ENCODE measurements around the gene KIRREL1.

The KIRREL1 gene

DNA sequence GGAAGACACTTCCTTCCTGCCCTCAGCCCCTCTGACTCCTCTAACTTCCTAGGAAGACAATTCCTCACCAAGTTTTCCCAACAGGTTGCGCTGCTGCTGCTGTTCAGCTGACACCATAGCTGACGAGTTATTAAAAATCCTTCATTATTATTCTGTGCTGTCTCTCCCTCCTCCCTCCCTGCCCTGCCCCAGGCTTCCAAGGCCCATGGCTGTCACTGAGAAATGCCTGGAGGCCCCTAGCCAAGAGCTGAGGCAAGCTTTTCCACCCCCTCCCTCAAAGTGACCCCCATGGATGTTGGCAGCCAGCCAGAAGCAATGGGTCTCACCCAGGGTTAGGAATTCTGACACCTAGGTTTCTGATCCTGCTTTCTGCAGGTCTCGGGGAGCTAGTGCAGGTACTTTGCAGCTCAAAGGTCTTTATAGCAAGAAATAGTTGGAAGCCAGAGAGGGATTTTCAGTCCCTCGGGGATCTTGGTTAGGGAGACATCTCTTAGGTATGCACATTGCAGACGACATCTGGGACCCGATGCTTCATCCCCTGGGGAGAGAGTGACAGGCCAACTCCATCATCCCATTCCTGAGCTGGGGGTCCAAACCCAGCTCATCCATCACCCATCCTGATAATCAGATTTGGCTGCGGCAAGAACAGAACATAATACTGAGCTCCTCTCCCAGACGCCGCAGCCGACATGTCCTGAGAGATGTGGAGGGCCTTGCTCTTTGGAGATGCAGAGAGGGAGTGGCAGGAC, 65.0 kb downstream of the KIRREL1 start:
- H2BK12ac ChIP-seq (ENCODE audit: low read length in 2 of 2) = no peak overlapping the region
- no peak overlapping the region for H3K14ac ChIP-seq (ENCODE audit: low read length in 2 of 2)
- H3K9me3 ChIP-seq (ENCODE audit: control insufficient read depth, low read length) = no peaks in the 10 kb centered on the region
- no peak overlapping the region for H4K91ac ChIP-seq (ENCODE audit: low read length)
- no peak for DNase-seq
- peaks cover 58 to 70% of the 10 kb centered on the region in 2 experiments for H3K36me3 ChIP-seq (ENCODE audit: control insufficient read depth in 1 of 2, insufficient read depth in 2 of 2, low read depth in 1 of 2, low read length in 2 of 2)
- H2BK5ac ChIP-seq (ENCODE audit: low read depth, low read length, poor library complexity, severe bottlenecking) = no peak overlapping the region
- H3K4me2 ChIP-seq (ENCODE audit: low read length, poor library complexity, severe bottlenecking) = no peak overlapping the region
- H2BK120ac ChIP-seq (ENCODE audit: low read depth, low read length) = no peak overlapping the region
- no peak overlapping the region for H3K18ac ChIP-seq (ENCODE audit: low read depth in 1 of 2, low read length in 2 of 2)
- no peak overlapping the region for H2BK15ac ChIP-seq (ENCODE audit: low read depth, poor library complexity, severe bottlenecking)
- H3K4me1 ChIP-seq (ENCODE audit: control insufficient read depth, insufficient read depth, low read depth, low read length) = peaks cover 55% of the 10 kb centered on the region
- 91% methylated on average over 9 of the region's 10 CpGs for WGBS
- no peak overlapping the region for H3K4ac ChIP-seq (ENCODE audit: low read depth in 1 of 2, low read length in 2 of 2)
- no peak overlapping the region for H2AK5ac ChIP-seq (ENCODE audit: low read length, severe bottlenecking)
- peak overlapping the region; percentile 5 for H3K27ac ChIP-seq (ENCODE audit: low read length, poor library complexity, severe bottlenecking)
- H2AFZ ChIP-seq (ENCODE audit: low read depth, low read length) = no peak overlapping the region
- H3K27me3 ChIP-seq (ENCODE audit: control insufficient read depth in 1 of 2, insufficient read depth in 1 of 2, low read length in 2 of 2) = no peaks in the 10 kb centered on the region
- no peak overlapping the region for H3K9ac ChIP-seq (ENCODE audit: low read length)
- no peak overlapping the region for H3K4me3 ChIP-seq (ENCODE audit: insufficient read depth in 1 of 2, low read depth in 1 of 2, low read length in 2 of 2)
- H4K8ac ChIP-seq (ENCODE audit: low read length) = no peak overlapping the region
- H3K79me1 ChIP-seq (replicated peaks; ENCODE audit: low read length, poor library complexity, severe bottlenecking) = no peaks in the 10 kb centered on the region
- peak overlapping the region in 1 of 2 experiments; percentile 43 for H3K23ac ChIP-seq (ENCODE audit: low read length in 2 of 2)

DNA sequence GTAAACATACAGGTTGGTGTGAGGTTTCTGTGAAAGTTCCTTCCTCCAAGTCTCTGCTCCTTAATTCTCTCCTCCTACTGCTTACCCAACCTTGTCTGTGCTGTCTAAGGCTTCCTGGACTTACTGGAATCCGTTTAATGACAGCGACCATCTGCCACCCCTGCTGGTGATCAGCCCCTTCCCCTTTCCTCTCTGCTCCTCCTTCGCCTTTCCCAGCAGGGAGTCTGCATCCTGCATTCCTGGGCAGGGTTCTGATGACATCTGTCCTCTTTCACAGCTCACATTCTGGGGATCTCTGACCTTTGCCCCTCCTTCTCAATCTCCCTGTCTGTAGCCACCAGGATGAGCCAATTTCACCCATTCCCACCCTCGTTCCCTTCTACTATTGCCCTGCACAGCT, 66.5 kb downstream of the KIRREL1 start:
- Histone ChIP-seq H3K27me3 (ENCODE audit: control insufficient read depth in 1 of 2, insufficient read depth in 1 of 2, low read length in 2 of 2) (no peaks in the 10 kb centered on the region), H2BK5ac (ENCODE audit: low read depth, low read length, poor library complexity, severe bottlenecking) (no peak overlapping the region), H3K4ac (ENCODE audit: low read depth in 1 of 2, low read length in 2 of 2) (no peak overlapping the region), H3K4me2 (ENCODE audit: low read length, poor library complexity, severe bottlenecking) (no peak overlapping the region), H3K18ac (ENCODE audit: low read depth in 1 of 2, low read length in 2 of 2) (peak overlapping the region in 1 of 2 experiments; percentile 0), H3K4me1 (ENCODE audit: control insufficient read depth, insufficient read depth, low read depth, low read length) (peaks cover 52% of the 10 kb centered on the region), H2AFZ (ENCODE audit: low read depth, low read length) (no peak overlapping the region), H3K36me3 (ENCODE audit: control insufficient read depth in 1 of 2, insufficient read depth in 2 of 2, low read depth in 1 of 2, low read length in 2 of 2) (peaks cover 60 to 66% of the 10 kb centered on the region in 2 experiments), H3K4me3 (ENCODE audit: insufficient read depth in 1 of 2, low read depth in 1 of 2, low read length in 2 of 2) (no peak overlapping the region), H2BK120ac (ENCODE audit: low read depth, low read length) (no peak overlapping the region), H3K14ac (ENCODE audit: low read length in 2 of 2) (no peak overlapping the region), H3K23ac (ENCODE audit: low read length in 2 of 2) (no peak overlapping the region), H3K9me3 (ENCODE audit: control insufficient read depth, low read length) (no peaks in the 10 kb centered on the region), H4K8ac (ENCODE audit: low read length) (no peak overlapping the region), H3K9ac (ENCODE audit: low read length) (no peak overlapping the region), H3K27ac (ENCODE audit: low read length, poor library complexity, severe bottlenecking) (peak overlapping the region; percentile 3), H3K79me1 (replicated peaks; ENCODE audit: low read length, poor library complexity, severe bottlenecking) (no peaks in the 10 kb centered on the region), H2BK12ac (ENCODE audit: low read length in 2 of 2) (no peak overlapping the region), H4K91ac (ENCODE audit: low read length) (no peak overlapping the region), H2BK15ac (ENCODE audit: low read depth, poor library complexity, severe bottlenecking) (no peak overlapping the region), H2AK5ac (ENCODE audit: low read length, severe bottlenecking) (no peak overlapping the region)
- DNase-seq = no peak
- WGBS = 24% methylated on average over 4 of the region's 4 CpGs

DNA sequence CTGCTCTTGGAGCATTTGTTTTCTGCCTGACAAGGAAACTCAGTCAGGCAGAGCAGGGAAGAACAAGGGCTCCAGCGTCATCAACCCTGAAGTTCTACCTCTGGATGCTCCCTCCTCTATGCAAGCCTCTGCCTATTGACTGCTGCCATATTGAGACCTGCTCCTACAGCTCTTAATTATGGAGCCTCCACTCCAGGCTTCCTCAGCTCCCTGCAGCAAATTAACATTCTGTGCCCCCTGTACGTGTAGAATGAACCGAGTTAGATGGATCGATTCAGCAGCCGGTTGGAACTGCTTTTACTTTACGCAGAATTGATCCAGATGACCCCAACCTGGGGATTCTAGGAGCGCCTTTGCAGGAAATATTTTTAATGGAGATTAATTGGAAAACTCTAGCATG, 68.7 kb downstream of the KIRREL1 start:
- H2AFZ ChIP-seq (ENCODE audit: low read depth, low read length) = no peak overlapping the region
- H3K4me3 ChIP-seq (ENCODE audit: insufficient read depth in 1 of 2, low read depth in 1 of 2, low read length in 2 of 2) = no peak overlapping the region
- no peak overlapping the region for H2AK5ac ChIP-seq (ENCODE audit: low read length, severe bottlenecking)
- no peak overlapping the region for H2BK12ac ChIP-seq (ENCODE audit: low read length in 2 of 2)
- no peak overlapping the region for H4K8ac ChIP-seq (ENCODE audit: low read length)
- no peaks in the 10 kb centered on the region for H3K79me1 ChIP-seq (replicated peaks; ENCODE audit: low read length, poor library complexity, severe bottlenecking)
- H3K4me1 ChIP-seq (ENCODE audit: control insufficient read depth, insufficient read depth, low read depth, low read length) = peaks cover 50% of the 10 kb centered on the region
- no peak overlapping the region for H2BK15ac ChIP-seq (ENCODE audit: low read depth, poor library complexity, severe bottlenecking)
- H4K91ac ChIP-seq (ENCODE audit: low read length) = no peak overlapping the region
- no peak overlapping the region for H3K18ac ChIP-seq (ENCODE audit: low read depth in 1 of 2, low read length in 2 of 2)
- H3K9me3 ChIP-seq (ENCODE audit: control insufficient read depth, low read length) = no peaks in the 10 kb centered on the region
- H3K14ac ChIP-seq (ENCODE audit: low read length in 2 of 2) = no peak overlapping the region
- no peak overlapping the region for H3K4ac ChIP-seq (ENCODE audit: low read depth in 1 of 2, low read length in 2 of 2)
- no peak overlapping the region for H3K23ac ChIP-seq (ENCODE audit: low read length in 2 of 2)
- no peak for DNase-seq
- no peak overlapping the region for H3K9ac ChIP-seq (ENCODE audit: low read length)
- H3K27ac ChIP-seq (ENCODE audit: low read length, poor library complexity, severe bottlenecking) = peak overlapping the region; percentile 5
- H2BK120ac ChIP-seq (ENCODE audit: low read depth, low read length) = no peak overlapping the region
- no peak overlapping the region for H2BK5ac ChIP-seq (ENCODE audit: low read depth, low read length, poor library complexity, severe bottlenecking)
- WGBS = 96% methylated on average over 7 of the region's 7 CpGs
- H3K4me2 ChIP-seq (ENCODE audit: low read length, poor library complexity, severe bottlenecking) = no peak overlapping the region
- no peaks in the 10 kb centered on the region for H3K27me3 ChIP-seq (ENCODE audit: control insufficient read depth in 1 of 2, insufficient read depth in 1 of 2, low read length in 2 of 2)
- H3K36me3 ChIP-seq (ENCODE audit: control insufficient read depth in 1 of 2, insufficient read depth in 2 of 2, low read depth in 1 of 2, low read length in 2 of 2) = peaks cover 49 to 58% of the 10 kb centered on the region in 2 experiments

DNA sequence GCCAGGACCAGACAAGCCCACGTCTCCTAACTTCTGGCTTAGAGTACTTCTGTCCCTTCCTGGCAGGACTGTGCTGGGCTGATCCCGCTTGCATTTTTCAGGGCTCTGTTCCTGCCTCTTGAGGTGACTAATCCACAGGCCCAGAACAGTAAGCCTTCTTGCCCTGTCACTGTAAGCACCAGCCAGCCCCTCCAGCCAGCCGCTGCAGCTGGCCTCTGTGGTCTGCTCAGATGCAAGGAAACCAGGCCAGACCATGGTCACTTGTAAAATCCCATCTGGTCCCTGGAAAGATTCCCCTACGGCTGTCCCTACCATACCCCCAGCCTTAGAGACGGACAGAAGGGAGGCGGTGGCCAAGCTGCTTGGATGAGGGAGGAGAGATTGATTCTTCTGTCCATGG, 74.2 kb downstream of the KIRREL1 start:
- peak overlapping the region; percentile 18 for H3K27ac ChIP-seq (ENCODE audit: low read length, poor library complexity, severe bottlenecking)
- peak; percentile 90 for DNase-seq
- H2AK5ac ChIP-seq (ENCODE audit: low read length, severe bottlenecking) = no peak overlapping the region
- H3K9ac ChIP-seq (ENCODE audit: low read length) = peak overlapping the region; percentile 8
- peak overlapping the region in 1 of 2 experiments; percentile 45 for H3K14ac ChIP-seq (ENCODE audit: low read length in 2 of 2)
- peaks cover 59% of the 10 kb centered on the region for H3K4me1 ChIP-seq (ENCODE audit: control insufficient read depth, insufficient read depth, low read depth, low read length)
- no peaks in the 10 kb centered on the region for H3K79me1 ChIP-seq (replicated peaks; ENCODE audit: low read length, poor library complexity, severe bottlenecking)
- no peak overlapping the region for H3K4me2 ChIP-seq (ENCODE audit: low read length, poor library complexity, severe bottlenecking)
- H3K18ac ChIP-seq (ENCODE audit: low read depth in 1 of 2, low read length in 2 of 2) = peak overlapping the region in 1 of 2 experiments; percentile 14
- H4K8ac ChIP-seq (ENCODE audit: low read length) = no peak overlapping the region
- WGBS = 25% methylated on average over 5 of the region's 6 CpGs
- H2BK120ac ChIP-seq (ENCODE audit: low read depth, low read length) = no peak overlapping the region
- no peaks in the 10 kb centered on the region for H3K9me3 ChIP-seq (ENCODE audit: control insufficient read depth, low read length)
- no peaks in the 10 kb centered on the region for H3K27me3 ChIP-seq (ENCODE audit: control insufficient read depth in 1 of 2, insufficient read depth in 1 of 2, low read length in 2 of 2)
- no peak overlapping the region for H2BK5ac ChIP-seq (ENCODE audit: low read depth, low read length, poor library complexity, severe bottlenecking)
- H3K23ac ChIP-seq (ENCODE audit: low read length in 2 of 2) = no peak overlapping the region
- H2AFZ ChIP-seq (ENCODE audit: low read depth, low read length) = no peak overlapping the region
- peaks cover 20 to 57% of the 10 kb centered on the region in 2 experiments for H3K36me3 ChIP-seq (ENCODE audit: control insufficient read depth in 1 of 2, insufficient read depth in 2 of 2, low read depth in 1 of 2, low read length in 2 of 2)
- H2BK15ac ChIP-seq (ENCODE audit: low read depth, poor library complexity, severe bottlenecking) = no peak overlapping the region
- H3K4me3 ChIP-seq (ENCODE audit: insufficient read depth in 1 of 2, low read depth in 1 of 2, low read length in 2 of 2) = no peak overlapping the region
- H3K4ac ChIP-seq (ENCODE audit: low read depth in 1 of 2, low read length in 2 of 2) = no peak overlapping the region
- H2BK12ac ChIP-seq (ENCODE audit: low read length in 2 of 2) = no peak overlapping the region
- H4K91ac ChIP-seq (ENCODE audit: low read length) = no peak overlapping the region

All from mesenchymal stem cell (in vitro differentiated cells and primary cell).